Liver (tissue), 9 donors: ENCODE data around the gene COX7B. TPM values are rescaled to one million over a fixed set of nuclear protein-coding genes. Genes with fewer than 3 reads are reported as not detected.
"Not testable (repeated sequence)": the region's sequence is repeated elsewhere in the genome, so short reads cannot be mapped to it uniquely, and the experiment has no call there.

Experiments used
- DNase-seq: peaks from one replicate; pipeline ENCODE4 v3.0.0-alpha.2; 2017; ENCODE audit warnings: low spot score
- H3K27ac ChIP-seq, 2 donors: one replicate each; pipeline ENCODE4 v1.7.0; 2013; ENCODE audit warnings: inconsistent platforms in 2 of 2, low read length in 2 of 2, control low read depth in 1 of 2, low read depth in 1 of 2, mild to moderate bottlenecking in 1 of 2
- H3K27me3 ChIP-seq, 4 donors: one replicate each; pipeline versions ENCODE4 v1.6.1 to v1.7.0; 2013; ENCODE audit warnings: low read length in 3 of 4, inconsistent platforms in 1 of 4, mild to moderate bottlenecking in 1 of 4, moderate library complexity in 1 of 4; ENCODE audit not compliant: control insufficient read depth in 4 of 4, insufficient read depth in 4 of 4
- H3K36me3 ChIP-seq, 4 donors: one replicate each; pipeline versions ENCODE4 v1.6.1 to v1.7.0; 2013; ENCODE audit warnings: low read length in 3 of 4, mild to moderate bottlenecking in 3 of 4, low read depth in 1 of 4, moderate library complexity in 1 of 4; ENCODE audit not compliant: control insufficient read depth in 4 of 4, insufficient read depth in 3 of 4
- H3K4me1 ChIP-seq, 4 donors: one replicate each; pipeline versions ENCODE4 v1.6.1 to v1.7.0; 2013; ENCODE audit warnings: low read length in 3 of 4, mild to moderate bottlenecking in 3 of 4, moderate library complexity in 1 of 4; ENCODE audit not compliant: control insufficient read depth in 4 of 4, insufficient read depth in 4 of 4
- H3K4me3 ChIP-seq, 3 donors: one replicate each; pipeline versions ENCODE4 v1.6.1 to v1.7.0; 2013; ENCODE audit warnings: low read length in 3 of 3, control low read depth in 1 of 3, low read depth in 1 of 3, mild to moderate bottlenecking in 1 of 3
- H3K9ac ChIP-seq, 2 donors: one replicate each; pipeline ENCODE4 v1.7.0; 2013; ENCODE audit warnings: low read length in 2 of 2, mild to moderate bottlenecking in 2 of 2, moderate library complexity in 2 of 2, control low read depth in 1 of 2, low read depth in 1 of 2
- H3K9me3 ChIP-seq, 4 donors: one replicate each; pipeline versions ENCODE4 v1.6.1 to v1.7.0; 2013; ENCODE audit warnings: low read length in 3 of 4; ENCODE audit not compliant: control insufficient read depth in 4 of 4
- EGR1 ChIP-seq, 2 donors: IDR thresholded peaks; 2 replicates each; pipeline ENCODE4 v1.6.1; 2016 to 2018; ENCODE audit warnings: antibody characterized with exemption in 2 of 2, low read depth in 2 of 2
- FOXA1 ChIP-seq: IDR thresholded peaks from 2 replicates; pipeline ENCODE4 v1.6.1; 2016; ENCODE audit warnings: antibody characterized with exemption
- GABPA ChIP-seq, 2 donors: IDR thresholded peaks in 1 of 2; conservative IDR thresholded peaks in 1 of 2; 2 replicates each; pipeline ENCODE4 v1.6.1; 2016; ENCODE audit warnings: antibody characterized with exemption in 2 of 2, mild to moderate bottlenecking in 1 of 2, moderate library complexity in 1 of 2
- HNF4A ChIP-seq, 2 donors: conservative IDR thresholded peaks; 2 replicates each; pipeline ENCODE4 v1.6.1; 2016; ENCODE audit warnings: antibody characterized with exemption in 2 of 2, mild to moderate bottlenecking in 2 of 2
- JUND ChIP-seq, 2 donors: IDR thresholded peaks; 2 replicates each; pipeline ENCODE4 v1.6.1; 2016; ENCODE audit warnings: antibody characterized with exemption in 2 of 2
- RAD21 ChIP-seq, 2 donors: IDR thresholded peaks; 2 replicates each; pipeline ENCODE4 v1.6.1; 2016; ENCODE audit warnings: antibody characterized with exemption in 2 of 2, mild to moderate bottlenecking in 2 of 2
- RXRA ChIP-seq, 2 donors: IDR thresholded peaks; 2 replicates each; pipeline ENCODE4 v1.6.1; 2017 to 2018; ENCODE audit warnings: antibody characterized with exemption in 2 of 2, mild to moderate bottlenecking in 1 of 2
- WGBS: extraction: QIAGEN DNeasy Blood & Tissue Kit; methylation state at CpG from one replicate; pipeline ENCODE4 v1.1.7; 2013; 5-methylcytosine and 5-hydroxymethylcytosine counted together
- polyA plus RNA-seq, 2 donors: library from polyadenylated mRNA; stranded (reverse) in 1 of 2; unstranded in 1 of 2; fragments of 200-250 nt in 1 of 2; fragments of >200 nt in 1 of 2; fragmentation: Nextera tagmentation in 1 of 2; extraction: Ambion mirVana in 1 of 2; gene quantifications; one replicate each; pipeline versions ENCODE4 v1.2.1 to v1.2.3, GENCODE V29; 2013 to 2015
- total RNA-seq, 2 donors: library from RNA; depleted of rRNA; stranded (reverse); fragments of >200 nt; gene quantifications; one replicate each; pipeline ENCODE4 v1.2.3, GENCODE V29; 2014
- TF ChIP-seq, protein P1 (sequence below): IDR thresholded peaks from 2 replicates; pipeline ENCODE4 v1.6.1; 2016; ENCODE audit warnings: antibody characterized with exemption
- TF ChIP-seq, protein P2 (sequence below): fragments of 150-350 bp; IDR thresholded peaks from 2 replicates; pipeline ENCODE4 v1.5.1; 2017; ENCODE audit warnings: improper control_type of control experiment, low read depth, low read length; ENCODE audit not compliant: missing input control
- donor health status: healthy.
- donor health status: healthy.
- donor health status: healthy.
- donor health status: healthy.
- donor health status: healthy.

The COX7B gene
- total and polyA plus RNA-seq, 4 donors = 194 to 576 (median 480) TPM

DNA sequence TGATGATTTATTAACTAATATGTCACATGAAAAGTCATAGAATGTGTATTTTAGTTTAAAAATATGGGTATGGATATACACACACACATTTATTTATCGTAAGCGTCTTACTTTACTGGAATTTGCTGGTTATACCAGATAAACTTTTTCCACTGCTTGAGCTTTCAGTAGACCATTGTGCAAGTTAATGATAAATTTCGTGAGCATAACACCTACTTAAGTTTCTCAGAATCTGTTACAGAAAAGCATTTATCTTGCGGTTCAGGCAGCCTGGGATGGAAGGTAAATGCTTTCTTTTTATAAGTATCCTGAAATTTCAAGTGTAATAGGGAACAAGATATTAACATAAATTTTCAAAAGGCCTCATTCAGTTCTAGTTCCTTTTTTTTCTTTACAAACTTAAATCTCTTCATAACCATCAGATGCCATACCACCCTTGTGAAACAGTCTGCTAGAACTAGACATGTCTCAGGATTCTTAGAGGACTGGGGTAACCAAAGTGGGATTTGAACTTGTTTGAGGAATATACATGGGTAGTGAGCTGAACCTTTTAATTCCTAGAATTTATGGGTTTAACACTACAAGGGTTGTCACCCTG, 38.9 kb downstream of the COX7B start:
- Histone ChIP-seq H3K36me3 (no peaks in the 10 kb centered on the region), H3K4me1 (no peaks in the 10 kb centered on the region), H3K27ac (no peak overlapping the region), H3K9me3 (no peaks in the 10 kb centered on the region), H3K9ac (no peak overlapping the region), H3K27me3 (no peaks in the 10 kb centered on the region), H3K4me3 (no peak overlapping the region)
- WGBS = 93% methylated on average over 4 of the region's 4 CpGs
- no peak for DNase-seq
- TF ChIP-seq RXRA (IDR thresholded peaks at IDR 0.05) = no peak
- no peak for TF ChIP-seq GABPA (IDR thresholded peaks at IDR 0.05 in 1 of 2, conservative IDR thresholded peaks at IDR 0.05 in 1 of 2)
- no peak for TF ChIP-seq JUND (IDR thresholded peaks at IDR 0.05)
- TF ChIP-seq, protein P1, sequence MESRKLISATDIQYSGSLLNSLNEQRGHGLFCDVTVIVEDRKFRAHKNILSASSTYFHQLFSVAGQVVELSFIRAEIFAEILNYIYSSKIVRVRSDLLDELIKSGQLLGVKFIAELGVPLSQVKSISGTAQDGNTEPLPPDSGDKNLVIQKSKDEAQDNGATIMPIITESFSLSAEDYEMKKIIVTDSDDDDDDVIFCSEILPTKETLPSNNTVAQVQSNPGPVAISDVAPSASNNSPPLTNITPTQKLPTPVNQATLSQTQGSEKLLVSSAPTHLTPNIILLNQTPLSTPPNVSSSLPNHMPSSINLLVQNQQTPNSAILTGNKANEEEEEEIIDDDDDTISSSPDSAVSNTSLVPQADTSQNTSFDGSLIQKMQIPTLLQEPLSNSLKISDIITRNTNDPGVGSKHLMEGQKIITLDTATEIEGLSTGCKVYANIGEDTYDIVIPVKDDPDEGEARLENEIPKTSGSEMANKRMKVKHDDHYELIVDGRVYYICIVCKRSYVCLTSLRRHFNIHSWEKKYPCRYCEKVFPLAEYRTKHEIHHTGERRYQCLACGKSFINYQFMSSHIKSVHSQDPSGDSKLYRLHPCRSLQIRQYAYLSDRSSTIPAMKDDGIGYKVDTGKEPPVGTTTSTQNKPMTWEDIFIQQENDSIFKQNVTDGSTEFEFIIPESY = no peak

DNA sequence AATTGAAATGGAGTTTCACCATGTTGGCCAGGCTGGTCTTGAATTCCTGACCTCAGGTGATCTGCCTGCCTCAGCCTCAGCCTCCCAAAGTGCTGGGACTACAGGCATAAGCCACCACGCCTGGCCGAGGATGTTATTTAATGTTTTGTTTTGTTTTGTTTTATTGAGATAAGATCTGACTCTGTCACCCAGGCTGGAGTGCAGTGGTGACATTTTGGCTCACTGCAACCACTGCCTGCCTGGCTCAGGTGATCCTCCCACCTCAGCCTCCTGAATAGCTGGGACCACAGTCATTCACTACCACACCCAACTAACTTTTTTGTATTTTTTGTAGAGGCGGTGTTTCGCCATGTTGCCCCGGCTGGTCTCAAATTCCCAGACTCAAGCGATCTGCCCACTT, 45.8 kb downstream of the COX7B start:
- not testable (repeated sequence) for H3K27ac ChIP-seq, H3K9me3 ChIP-seq, DNase-seq, H3K9ac ChIP-seq, H3K4me3 ChIP-seq, H3K36me3 ChIP-seq, H3K4me1 ChIP-seq, H3K27me3 ChIP-seq
- WGBS = 97% methylated on average over 6 of the region's 6 CpGs

DNA sequence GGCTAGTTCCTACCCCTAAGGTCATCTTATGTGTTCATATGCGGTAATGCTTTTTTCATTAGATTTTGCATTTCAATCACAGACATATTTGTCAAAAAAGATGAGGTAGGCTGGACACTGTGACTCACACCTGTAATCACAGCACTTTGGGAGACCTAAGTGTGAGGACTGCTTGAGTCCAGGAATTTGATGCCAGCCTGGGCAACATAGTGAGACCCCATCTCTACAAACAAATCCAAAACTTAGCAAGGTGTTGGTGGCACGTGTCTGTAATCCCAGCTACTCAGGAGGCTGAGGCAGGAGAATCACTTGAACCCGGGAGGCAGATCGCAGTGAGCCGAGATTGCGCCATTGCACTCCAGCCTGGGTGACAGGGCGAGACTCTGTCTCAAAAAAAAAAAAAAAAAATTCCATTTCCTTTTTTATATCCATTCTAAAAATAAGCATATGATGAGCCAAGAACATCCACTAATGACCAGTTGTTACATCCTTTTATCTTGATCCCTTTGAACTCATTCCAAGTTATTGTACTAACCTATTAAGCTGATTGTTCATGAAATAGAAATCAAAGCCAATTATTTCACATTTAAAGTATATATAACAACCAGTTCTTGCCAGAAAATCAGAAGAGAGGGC, 46.8 kb downstream of the COX7B start:
- 83% methylated on average over 7 of the region's 7 CpGs for WGBS
- no peaks in the 10 kb centered on the region for H3K9me3 ChIP-seq
- TF ChIP-seq, protein P2, sequence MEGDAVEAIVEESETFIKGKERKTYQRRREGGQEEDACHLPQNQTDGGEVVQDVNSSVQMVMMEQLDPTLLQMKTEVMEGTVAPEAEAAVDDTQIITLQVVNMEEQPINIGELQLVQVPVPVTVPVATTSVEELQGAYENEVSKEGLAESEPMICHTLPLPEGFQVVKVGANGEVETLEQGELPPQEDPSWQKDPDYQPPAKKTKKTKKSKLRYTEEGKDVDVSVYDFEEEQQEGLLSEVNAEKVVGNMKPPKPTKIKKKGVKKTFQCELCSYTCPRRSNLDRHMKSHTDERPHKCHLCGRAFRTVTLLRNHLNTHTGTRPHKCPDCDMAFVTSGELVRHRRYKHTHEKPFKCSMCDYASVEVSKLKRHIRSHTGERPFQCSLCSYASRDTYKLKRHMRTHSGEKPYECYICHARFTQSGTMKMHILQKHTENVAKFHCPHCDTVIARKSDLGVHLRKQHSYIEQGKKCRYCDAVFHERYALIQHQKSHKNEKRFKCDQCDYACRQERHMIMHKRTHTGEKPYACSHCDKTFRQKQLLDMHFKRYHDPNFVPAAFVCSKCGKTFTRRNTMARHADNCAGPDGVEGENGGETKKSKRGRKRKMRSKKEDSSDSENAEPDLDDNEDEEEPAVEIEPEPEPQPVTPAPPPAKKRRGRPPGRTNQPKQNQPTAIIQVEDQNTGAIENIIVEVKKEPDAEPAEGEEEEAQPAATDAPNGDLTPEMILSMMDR = no peak
- TF ChIP-seq GABPA (IDR thresholded peaks at IDR 0.05 in 1 of 2, conservative IDR thresholded peaks at IDR 0.05 in 1 of 2) (no peak), RAD21 (IDR thresholded peaks at IDR 0.05) (no peak), RXRA (IDR thresholded peaks at IDR 0.05) (no peak), FOXA1 (no peak), JUND (IDR thresholded peaks at IDR 0.05) (no peak), EGR1 (IDR thresholded peaks at IDR 0.05; ENCODE audit: low read depth in 2 of 2) (no peak), HNF4A (conservative IDR thresholded peaks at IDR 0.05) (no peak)

More for the DNA sequence above, 46.8 kb downstream of the COX7B start:
- DNase-seq = no peak
- Histone ChIP-seq H3K27ac (no peak overlapping the region), H3K27me3 (no peaks in the 10 kb centered on the region), H3K36me3 (no peaks in the 10 kb centered on the region), H3K9ac (no peak overlapping the region), H3K4me1 (no peaks in the 10 kb centered on the region), H3K4me3 (no peak overlapping the region)
